Loucy (cell line): ENCODE results near the gene RMDN2.

Experiments
- H2AFZ ChIP-seq: fragments of 200-600 bp; sonication (generic); 2 replicates; pipeline ENCODE4 v1.6.0; 2016; ENCODE audit warnings: antibody characterized with exemption, mild to moderate bottlenecking, low read length, moderate library complexity
- H3F3A ChIP-seq: fragments of 200-600 bp; 2 replicates; pipeline ENCODE4 v1.6.0; 2016; ENCODE audit warnings: antibody characterized with exemption, low read depth, mild to moderate bottlenecking
- H3K27me3 ChIP-seq: fragments of 200-600 bp; sonication (generic); 2 replicates; pipeline ENCODE4 v1.6.1; 2014; ENCODE audit warnings: low read length, mild to moderate bottlenecking; ENCODE audit not compliant: insufficient read depth, poor library complexity, severe bottlenecking
- H3K36me3 ChIP-seq: fragments of 200-600 bp; sonication (generic); 2 replicates; pipeline ENCODE4 v1.6.1; 2016; ENCODE audit warnings: low read length; ENCODE audit not compliant: insufficient read depth
- H3K4me1 ChIP-seq: fragments of 200-600 bp; sonication (generic); 2 replicates; pipeline ENCODE4 v1.5.1; 2014; ENCODE audit warnings: low read length, mild to moderate bottlenecking; ENCODE audit not compliant: insufficient read depth, poor library complexity, severe bottlenecking
- H3K4me2 ChIP-seq: fragments of 200-600 bp; sonication (generic); 2 replicates; pipeline ENCODE4 v1.6.0; 2014; ENCODE audit warnings: antibody characterized with exemption, low read length, low read depth, mild to moderate bottlenecking; ENCODE audit not compliant: poor library complexity, severe bottlenecking
- H3K4me3 ChIP-seq: fragments of 200-600 bp; sonication (generic); 2 replicates; pipeline ENCODE4 v1.5.1; 2014; ENCODE audit warnings: low read length, mild to moderate bottlenecking, mixed read lengths; ENCODE audit not compliant: poor library complexity, severe bottlenecking
- H3K79me2 ChIP-seq: fragments of 200-600 bp; sonication (generic); 2 replicates; pipeline ENCODE4 v1.6.1; 2014; ENCODE audit warnings: low read length; ENCODE audit not compliant: insufficient read depth
- H3K9ac ChIP-seq: fragments of 200-600 bp; sonication (generic); 2 replicates; pipeline ENCODE4 v1.6.0; 2014; ENCODE audit warnings: mild to moderate bottlenecking, low read depth, low read length, moderate library complexity; ENCODE audit not compliant: poor library complexity, severe bottlenecking
- H3K9me2 ChIP-seq: fragments of 200-600 bp; sonication (generic); replicated peaks from 2 replicates; pipeline ENCODE4 v1.6.1; 2016; ENCODE audit warnings: low read depth, low read length, mixed read lengths
- H3K9me3 ChIP-seq: fragments of 200-600 bp; sonication (generic); 2 replicates; pipeline ENCODE4 v1.6.1; 2014; ENCODE audit warnings: mild to moderate bottlenecking, antibody characterized with exemption, low read length, low read depth; ENCODE audit not compliant: insufficient read depth
- H4K20me1 ChIP-seq: fragments of 200-600 bp; sonication (generic); 2 replicates; pipeline ENCODE4 v1.6.0; 2014; ENCODE audit warnings: antibody characterized with exemption, low read length, mild to moderate bottlenecking; ENCODE audit not compliant: insufficient read depth, poor library complexity, severe bottlenecking
- CTCF ChIP-seq: fragments of 200-600 bp; sonication (generic); conservative IDR thresholded peaks from 2 replicates; pipeline ENCODE4 v1.5.1; 2014; ENCODE audit warnings: mild to moderate bottlenecking, antibody characterized with exemption, low read length
- EZH2phosphoT487 ChIP-seq: fragments of 200-600 bp; IDR thresholded peaks from 2 replicates; pipeline ENCODE4 v1.6.1; 2018; ENCODE audit warnings: antibody characterized with exemption, mild to moderate bottlenecking, moderate library complexity, borderline replicate concordance

The RMDN2 gene

GRCh38 chr2:37987098-37987775 lies 62.1 kb downstream of the RMDN2 start:
- peaks cover 4% of the 10 kb centered on the region for H3K4me1 ChIP-seq
- no peaks in the 10 kb centered on the region for H3K79me2 ChIP-seq
- no peak for TF ChIP-seq EZH2phosphoT487
- TF ChIP-seq CTCF = no peak
- no peak overlapping the region for H3K4me3 ChIP-seq
- H3K36me3 ChIP-seq = no peaks in the 10 kb centered on the region
- H2AFZ ChIP-seq = no peak overlapping the region
- no peaks in the 10 kb centered on the region for H3K27me3 ChIP-seq
- H3K9ac ChIP-seq = no peak overlapping the region
- no peaks in the 10 kb centered on the region for H3F3A ChIP-seq
- no peak overlapping the region for H3K4me2 ChIP-seq
- H3K9me2 ChIP-seq = no peaks in the 10 kb centered on the region
- no peaks in the 10 kb centered on the region for H4K20me1 ChIP-seq
- H3K9me3 ChIP-seq = no peaks in the 10 kb centered on the region

- Histone ChIP-seq H3K4me2 (no peak overlapping the region), H4K20me1 (no peaks in the 10 kb centered on the region), H2AFZ (peak overlapping the region; percentile 21; the same call in 1 of the 2 replicates), H3K79me2 (no peaks in the 10 kb centered on the region), H3F3A (no peaks in the 10 kb centered on the region), H3K9me3 (no peaks in the 10 kb centered on the region), H3K9me2 (no peaks in the 10 kb centered on the region), H3K4me3 (no peak overlapping the region), H3K4me1 (no peaks in the 10 kb centered on the region), H3K36me3 (no peaks in the 10 kb centered on the region), H3K9ac (no peak overlapping the region), H3K27me3 (no peaks in the 10 kb centered on the region)
- no peak for TF ChIP-seq EZH2phosphoT487
- no peak for TF ChIP-seq CTCF
Measured at GRCh38 chr2:37992601-37993000, 67.5 kb downstream of the RMDN2 start.

- no peaks in the 10 kb centered on the region for H3F3A ChIP-seq
- H2AFZ ChIP-seq = no peak overlapping the region
- no peaks in the 10 kb centered on the region for H3K79me2 ChIP-seq
- H4K20me1 ChIP-seq = no peaks in the 10 kb centered on the region
- no peaks in the 10 kb centered on the region for H3K27me3 ChIP-seq
- H3K36me3 ChIP-seq = no peaks in the 10 kb centered on the region
- H3K4me3 ChIP-seq = no peak overlapping the region
- no peaks in the 10 kb centered on the region for H3K4me1 ChIP-seq
- H3K9ac ChIP-seq = no peak overlapping the region
- TF ChIP-seq CTCF (no peak), EZH2phosphoT487 (no peak)
- H3K9me2 ChIP-seq = no peaks in the 10 kb centered on the region
- H3K4me2 ChIP-seq = no peak overlapping the region
- H3K9me3 ChIP-seq = no peaks in the 10 kb centered on the region
Measured at GRCh38 chr2:37993143-37993542, 68.1 kb downstream of the RMDN2 start.
